Measurements from ENCODE around the gene SHANK2.
A peak's percentile ranks its signal among the peaks of the same experiment; 100 is the strongest.

The SHANK2 gene

GRCh38 chr11:71268706-71269321 lies 16.4 kb upstream of the SHANK2 start:
- DNase-seq, result peak; percentile 3

GRCh38 chr11:71267807-71268421 lies 15.5 kb upstream of the SHANK2 start:
- peak; percentile 27 for DNase-seq

GRCh38 chr11:71266114-71266833 lies 13.9 kb upstream of the SHANK2 start:
- DNase-seq, result peak; percentile 42

- peak; percentile 33 for DNase-seq
Measured at GRCh38 chr11:71265559-71266092, 13.2 kb upstream of the SHANK2 start.

- no peak for DNase-seq
Measured at GRCh38 chr11:71263386-71263785, 11.0 kb upstream of the SHANK2 start.

- peak; percentile 27 for DNase-seq
Measured at GRCh38 chr11:71255800-71256479, 3.6 kb upstream of the SHANK2 start.

- DNase-seq, result peak; percentile 38
Measured at GRCh38 chr11:71255323-71255722, 2.9 kb upstream of the SHANK2 start.

- DNase-seq, result no peak
Measured at GRCh38 chr11:71253794-71254193, 1.4 kb upstream of the SHANK2 start.

GRCh38 chr11:71252770-71253730 lies 673 bp upstream of the SHANK2 start:
- no peak for DNase-seq

GRCh38 chr11:71251761-71252268 lies 562 bp downstream of the SHANK2 start:
- no peak for DNase-seq

GRCh38 chr11:71251151-71251721 lies 1.1 kb downstream of the SHANK2 start:
- no peak for DNase-seq

GRCh38 chr11:71250523-71251150 lies 1.7 kb downstream of the SHANK2 start:
- DNase-seq, result no peak

- DNase-seq, result peak; percentile 56
Measured at GRCh38 chr11:71249301-71249700, 3.1 kb downstream of the SHANK2 start.

- DNase-seq, result peak; percentile 31
Measured at GRCh38 chr11:71248656-71249055, 3.7 kb downstream of the SHANK2 start.

- DNase-seq, result peak; percentile 44
Measured at GRCh38 chr11:71248251-71248570, 4.2 kb downstream of the SHANK2 start.

GRCh38 chr11:71247551-71248250 lies 4.7 kb downstream of the SHANK2 start:
- peak; percentile 43 for DNase-seq

GRCh38 chr11:71246559-71246958 lies 5.8 kb downstream of the SHANK2 start:
- DNase-seq, result peak; percentile 13

- peak; percentile 43 for DNase-seq
Measured at GRCh38 chr11:71245601-71246391, 6.6 kb downstream of the SHANK2 start.

GRCh38 chr11:71244116-71244810 lies 8.1 kb downstream of the SHANK2 start:
- DNase-seq, result peak; percentile 39

All from activated effector memory CD4-positive, alpha-beta T cell treated with anti-CD3 and anti-CD28 coated beads, Interleukin-2, amount 50 U/mL, for 16 hours (primary cell).